GDM1 (cell line): ENCODE data around the gene SFT2D2.
A peak's percentile ranks its signal among the peaks of the same experiment; 100 is the strongest.

Experiments
- DNase-seq: peaks from one replicate; lab custom pipeline; 2025; lab: John Stamatoyannopoulos, UW

Gene SFT2D2

DNA sequence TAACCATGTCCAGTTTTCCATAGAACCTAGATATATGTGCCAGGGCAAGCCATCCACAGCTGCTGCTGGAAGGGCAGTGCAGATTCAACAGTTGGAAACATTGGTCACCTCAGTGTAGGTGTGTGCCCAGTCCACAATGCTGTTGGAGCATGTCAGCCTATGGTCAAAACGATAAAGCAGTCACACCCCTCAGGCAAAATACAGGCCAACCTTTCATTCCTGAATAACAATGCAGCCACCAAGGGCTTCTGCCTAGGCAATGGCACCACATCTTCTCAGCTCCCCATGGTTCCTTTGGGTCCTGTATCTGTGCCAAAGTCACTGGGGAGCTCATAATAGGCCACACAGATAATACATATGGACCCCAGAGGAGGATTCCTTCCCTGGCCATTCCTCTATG, 39.8 kb downstream of the SFT2D2 start:
- no peak for DNase-seq

DNA sequence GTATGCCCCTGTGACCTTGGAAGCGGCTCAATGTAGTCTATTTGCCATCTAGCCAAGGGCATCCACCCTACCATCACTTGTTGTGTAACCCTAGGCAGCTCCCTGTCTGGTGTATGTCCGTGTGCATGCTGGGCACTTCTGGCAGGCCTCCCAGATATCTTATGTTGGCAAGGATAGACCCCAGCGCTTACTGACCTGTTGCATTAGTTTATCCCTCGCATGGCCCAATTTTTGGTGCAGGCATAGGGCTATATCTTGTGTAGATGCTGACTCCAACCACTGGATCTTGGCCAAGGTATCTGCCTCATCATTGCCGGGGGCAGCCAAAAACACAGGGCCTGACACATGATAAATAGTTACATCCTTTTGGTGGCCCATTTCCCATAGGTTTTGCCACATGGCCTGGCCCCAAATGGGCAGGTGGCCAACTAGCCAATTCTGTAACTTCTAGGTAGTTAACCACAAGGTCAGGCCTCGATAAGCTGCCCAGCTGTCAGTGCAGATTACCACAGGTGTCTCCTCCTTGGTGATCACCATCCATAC, 40.9 kb downstream of the SFT2D2 start:
- no peak for DNase-seq

DNA sequence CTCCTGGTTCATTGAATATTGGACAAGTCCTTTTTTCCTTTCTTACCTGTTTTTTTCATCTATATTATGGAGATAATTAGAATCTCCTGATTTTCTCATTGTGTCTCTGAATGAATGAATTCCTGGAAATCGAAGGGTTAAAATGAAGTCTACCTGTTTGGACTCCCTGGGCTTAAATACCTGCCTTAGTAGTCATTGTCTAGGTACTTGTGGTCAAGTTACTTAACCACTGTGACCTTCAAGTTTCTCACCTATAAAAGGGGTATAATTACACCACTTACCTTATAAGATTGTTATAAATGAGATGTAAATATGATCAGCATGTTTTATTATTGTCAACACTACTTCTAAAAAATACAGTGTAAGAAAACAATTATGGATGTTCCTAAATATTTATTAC, 45.8 kb downstream of the SFT2D2 start:
- no peak for DNase-seq

DNA sequence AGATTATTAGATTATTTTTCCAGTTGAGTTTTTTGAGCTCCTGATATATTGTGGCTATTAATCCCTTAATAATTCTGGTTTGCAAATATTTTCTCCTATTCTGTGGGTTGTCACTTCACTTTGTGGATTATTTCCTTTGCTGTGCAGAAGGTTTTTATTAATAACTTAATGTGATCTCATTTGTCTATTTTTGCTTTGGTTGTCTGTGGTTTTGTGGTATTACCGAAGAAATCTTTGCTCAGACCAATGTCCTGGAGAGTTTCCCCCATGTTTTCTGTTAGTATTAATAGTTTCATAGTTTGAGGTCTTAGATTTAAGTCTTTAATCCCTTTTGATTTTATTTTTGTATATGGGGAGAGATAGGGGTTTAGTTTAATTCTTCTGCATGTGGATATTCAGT, 47.8 kb downstream of the SFT2D2 start:
- DNase-seq = no peak

DNA sequence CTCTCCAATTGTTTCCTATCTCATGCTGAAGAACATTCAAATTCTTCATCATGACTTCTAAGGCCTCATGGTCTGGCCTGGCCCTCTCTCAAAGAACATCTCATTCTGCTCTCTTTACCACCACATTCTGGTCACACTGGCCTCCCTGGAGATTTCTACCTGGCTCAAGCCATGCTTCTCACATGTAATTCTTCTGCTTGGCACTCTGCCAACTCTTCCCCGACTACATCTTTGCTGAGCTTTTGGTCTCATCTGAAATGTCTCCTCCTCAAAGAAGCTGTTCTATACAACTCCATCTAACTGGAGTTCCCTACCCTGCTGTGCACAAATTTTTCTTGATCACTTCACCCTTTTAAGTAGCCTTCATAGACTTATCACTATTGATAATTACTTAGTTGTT, 53.4 kb downstream of the SFT2D2 start:
- DNase-seq = no peak

DNA sequence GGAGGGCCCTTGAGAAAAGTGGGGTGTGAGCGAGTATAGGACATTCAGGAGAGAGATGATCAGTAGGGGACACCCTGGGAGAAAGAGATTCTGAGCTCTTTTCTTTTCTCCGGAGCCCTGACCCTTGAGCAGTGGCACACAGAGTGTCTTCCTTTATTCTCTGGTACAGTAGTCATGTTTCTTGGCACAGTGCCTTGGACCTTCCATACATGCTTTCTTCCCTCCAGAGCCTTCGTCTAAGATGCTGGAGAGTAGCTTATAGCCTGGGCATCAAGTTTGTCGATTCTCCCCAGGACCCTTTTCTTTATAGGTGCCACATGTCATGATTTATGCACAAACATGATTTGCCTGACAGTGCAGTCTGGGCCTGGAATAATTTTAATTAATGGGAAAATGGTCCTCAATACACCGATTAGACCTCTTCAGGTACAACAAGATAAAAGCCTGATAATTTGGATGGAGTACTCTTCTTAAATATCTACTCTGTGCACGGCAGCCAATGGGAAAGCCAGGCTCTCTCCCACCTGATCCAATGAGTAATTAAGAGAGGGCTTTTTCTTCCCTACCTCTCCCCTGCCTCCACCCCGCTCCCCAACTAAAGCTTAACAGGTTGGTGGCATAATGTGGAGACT, 54.6 kb downstream of the SFT2D2 start, which contains the start of gene TBX19:
Gene TBX19 (plus strand): TSS at position 582 of the 632 bp plus-strand sequence. CDS start 214 bp downstream, outside the sequence.
- DNase-seq = no peak

DNA sequence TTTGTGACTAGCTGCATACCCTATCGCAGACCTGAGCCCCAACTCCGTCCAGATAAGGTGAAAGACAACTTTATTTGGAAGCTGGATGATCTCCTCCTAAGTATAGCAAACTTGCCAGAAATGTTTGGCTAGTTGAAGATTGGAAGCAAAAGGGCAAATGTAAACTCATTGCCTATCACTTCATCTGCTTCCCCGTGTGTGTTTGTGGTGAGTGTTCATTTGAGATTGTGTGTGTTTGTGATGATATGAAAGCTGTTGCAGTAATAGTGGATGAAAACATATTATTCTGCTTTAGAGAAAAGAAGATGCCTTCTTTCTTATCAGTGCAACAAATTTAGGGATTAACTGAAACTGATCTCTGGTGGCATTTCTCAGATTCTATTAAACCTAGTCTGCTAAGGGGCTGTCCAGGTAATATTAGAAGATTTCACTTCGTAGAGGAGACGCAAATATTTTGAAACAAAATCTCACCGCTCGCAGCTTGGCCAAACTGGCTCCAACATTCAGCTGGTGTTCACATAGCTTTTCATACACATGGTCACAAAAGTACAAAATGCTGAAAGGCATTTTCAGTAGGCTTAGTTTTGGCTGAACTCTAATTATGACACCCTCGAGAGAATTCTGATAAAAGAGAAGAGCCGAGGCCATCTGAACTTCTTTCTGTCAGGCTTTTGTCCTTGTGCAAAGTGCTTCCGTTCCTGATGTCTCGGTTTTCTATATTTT, 56.0 kb downstream of the SFT2D2 start:
- no peak for DNase-seq

DNA sequence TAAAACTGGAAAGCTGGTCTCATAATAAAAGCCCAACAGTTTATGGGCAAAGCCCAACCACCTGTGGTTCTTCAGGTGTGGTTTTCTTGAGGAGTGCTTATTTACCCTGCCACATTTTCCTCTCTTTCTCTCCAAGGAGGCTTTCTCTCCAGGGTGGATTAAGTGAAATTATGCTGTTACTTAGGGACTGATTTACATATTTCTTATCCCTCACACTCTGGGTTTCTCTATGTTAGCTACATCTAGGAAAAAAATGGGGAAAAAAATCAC, 59.7 kb downstream of the SFT2D2 start:
- DNase-seq = no peak

DNA sequence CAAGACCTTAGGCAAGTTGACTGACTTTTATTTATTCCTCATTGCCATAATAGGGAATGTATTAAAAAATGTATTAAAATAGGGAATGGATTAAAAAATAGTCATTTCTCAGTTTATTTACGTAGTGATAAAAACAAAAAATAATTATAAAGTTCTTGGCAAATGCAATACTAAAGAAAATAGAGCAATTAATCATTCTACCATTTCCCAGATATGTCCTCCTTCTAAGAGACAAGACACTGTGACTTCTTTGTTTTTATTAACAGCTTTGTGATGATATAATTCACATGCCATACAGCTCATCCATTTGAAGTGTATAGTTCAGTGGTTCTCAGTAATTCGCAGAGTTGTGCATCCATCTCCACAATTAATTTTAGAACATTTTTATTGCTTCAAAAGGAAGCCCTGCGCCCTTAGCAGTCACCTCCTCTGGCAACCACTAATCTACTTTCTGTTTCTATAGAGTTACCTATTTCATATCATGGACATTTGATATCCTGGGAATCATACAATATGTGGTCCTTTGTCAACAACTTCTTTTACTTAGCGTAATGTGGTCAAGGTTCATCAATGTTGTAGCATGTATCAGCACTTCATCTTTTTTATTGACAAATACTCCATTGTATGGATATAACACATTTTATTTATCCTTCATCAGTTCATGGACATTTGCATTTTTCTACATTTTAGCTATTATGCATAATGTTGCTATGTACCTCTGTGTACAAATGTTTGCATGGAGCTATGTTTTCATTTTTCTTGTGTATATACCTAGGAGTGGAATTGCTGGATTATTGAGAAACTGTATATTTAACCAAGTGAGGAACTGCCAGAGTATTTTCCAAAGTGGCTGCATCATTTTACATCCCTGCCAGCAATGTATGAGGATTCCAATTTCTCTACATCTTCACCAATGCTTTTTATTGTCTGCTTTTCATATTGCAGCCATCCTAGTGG, 60.4 kb downstream of the SFT2D2 start:
- no peak for DNase-seq

DNA sequence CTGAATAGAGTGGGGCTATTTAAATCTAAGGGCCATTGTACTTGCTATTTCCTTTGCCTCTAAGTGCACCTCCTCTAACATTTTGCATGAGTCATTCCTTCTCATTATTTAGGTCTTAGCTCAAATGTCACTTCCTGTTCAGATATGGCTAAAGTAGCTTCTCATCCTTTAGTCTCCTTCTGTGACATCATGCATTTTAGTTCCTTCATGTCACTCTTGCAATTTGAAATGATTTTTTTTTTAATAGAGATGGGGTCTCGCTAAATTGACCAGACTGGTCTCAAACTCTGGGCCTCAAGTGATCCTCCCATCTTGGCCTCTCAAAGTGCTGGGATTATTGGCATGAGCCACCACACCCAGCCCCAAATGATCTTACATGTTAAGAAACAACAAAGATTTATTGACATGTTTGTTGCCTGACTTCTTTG, 61.4 kb downstream of the SFT2D2 start:
- peak; percentile 10 for DNase-seq

DNA sequence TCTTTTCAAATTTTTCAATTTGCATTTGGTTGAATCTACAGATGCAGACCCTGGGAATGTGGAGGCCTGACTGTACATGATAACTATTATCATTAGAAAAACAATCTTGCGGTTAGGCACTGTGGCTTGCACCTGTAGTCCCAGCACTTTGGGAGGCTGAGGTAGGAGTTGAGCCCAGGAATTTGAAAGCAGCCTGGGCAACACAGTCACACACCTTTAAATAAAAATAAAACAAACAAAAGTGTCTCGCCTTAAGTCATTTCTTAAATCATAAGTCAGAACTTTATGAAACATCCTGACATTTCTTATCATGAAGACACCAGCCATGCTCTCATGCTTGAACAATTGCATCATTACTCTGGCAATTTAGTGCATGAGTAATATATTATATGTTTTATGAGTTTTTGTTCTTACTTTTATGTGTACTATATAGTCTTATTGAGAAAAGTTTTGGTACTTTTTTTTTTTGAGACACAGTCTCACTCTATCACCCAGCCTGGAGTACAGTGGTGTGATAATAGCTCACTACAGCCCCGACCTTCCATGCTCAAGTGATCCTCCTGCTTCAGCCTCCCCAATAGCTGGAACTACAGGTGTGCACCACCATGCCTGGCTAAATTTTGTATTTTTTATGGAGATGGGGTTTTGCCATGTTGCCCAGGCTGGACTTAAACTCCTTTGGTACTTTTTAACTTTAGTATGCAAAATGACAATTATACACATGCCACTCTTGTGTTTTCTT, 62.7 kb downstream of the SFT2D2 start:
- DNase-seq = no peak

DNA sequence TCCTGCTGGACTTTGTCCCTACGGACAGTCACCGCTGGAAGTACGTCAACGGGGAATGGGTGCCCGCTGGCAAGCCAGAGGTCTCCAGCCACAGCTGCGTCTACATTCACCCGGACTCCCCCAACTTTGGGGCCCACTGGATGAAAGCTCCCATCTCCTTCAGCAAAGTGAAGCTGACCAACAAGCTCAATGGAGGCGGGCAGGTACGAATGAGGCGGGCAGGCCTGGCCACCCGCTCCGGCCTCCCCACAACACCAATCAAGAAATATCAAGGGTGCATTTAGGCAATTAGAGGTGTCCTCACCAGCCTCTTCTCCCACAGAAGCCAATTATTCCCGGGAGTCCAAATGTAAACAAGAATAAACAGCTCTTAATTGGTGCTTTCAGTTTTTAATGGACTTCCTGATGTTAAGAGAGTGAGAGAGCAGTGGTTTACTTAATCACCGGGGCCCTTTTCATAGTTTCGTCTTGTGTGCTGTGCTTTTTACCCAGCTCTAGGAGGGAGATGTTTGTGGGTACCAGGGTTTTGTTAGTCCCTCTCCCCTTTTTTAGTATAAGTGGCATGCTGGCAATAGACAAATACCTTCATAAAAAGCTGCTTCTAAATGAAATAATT, 65.5 kb downstream of the SFT2D2 start:
- no peak for DNase-seq

DNA sequence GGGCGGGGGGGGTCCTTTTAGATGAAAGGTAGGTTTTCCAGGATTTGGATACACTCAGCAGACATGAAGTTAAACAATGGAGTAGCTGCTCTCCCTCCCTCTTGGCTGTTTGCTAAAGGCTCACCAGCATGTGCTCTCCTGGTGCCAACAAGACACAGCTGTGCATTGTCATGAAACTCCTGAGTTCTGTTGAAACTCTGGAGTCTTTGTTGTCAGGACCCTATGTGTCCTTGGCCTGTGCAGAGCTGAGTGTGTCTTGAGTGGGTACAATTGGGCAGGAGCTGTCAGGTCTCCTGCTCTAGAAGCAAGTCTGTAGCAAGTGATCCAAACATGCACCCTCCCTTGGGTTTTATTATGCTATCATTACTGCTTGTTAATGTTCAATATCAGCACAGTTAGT, 67.6 kb downstream of the SFT2D2 start:
- no peak for DNase-seq

DNA sequence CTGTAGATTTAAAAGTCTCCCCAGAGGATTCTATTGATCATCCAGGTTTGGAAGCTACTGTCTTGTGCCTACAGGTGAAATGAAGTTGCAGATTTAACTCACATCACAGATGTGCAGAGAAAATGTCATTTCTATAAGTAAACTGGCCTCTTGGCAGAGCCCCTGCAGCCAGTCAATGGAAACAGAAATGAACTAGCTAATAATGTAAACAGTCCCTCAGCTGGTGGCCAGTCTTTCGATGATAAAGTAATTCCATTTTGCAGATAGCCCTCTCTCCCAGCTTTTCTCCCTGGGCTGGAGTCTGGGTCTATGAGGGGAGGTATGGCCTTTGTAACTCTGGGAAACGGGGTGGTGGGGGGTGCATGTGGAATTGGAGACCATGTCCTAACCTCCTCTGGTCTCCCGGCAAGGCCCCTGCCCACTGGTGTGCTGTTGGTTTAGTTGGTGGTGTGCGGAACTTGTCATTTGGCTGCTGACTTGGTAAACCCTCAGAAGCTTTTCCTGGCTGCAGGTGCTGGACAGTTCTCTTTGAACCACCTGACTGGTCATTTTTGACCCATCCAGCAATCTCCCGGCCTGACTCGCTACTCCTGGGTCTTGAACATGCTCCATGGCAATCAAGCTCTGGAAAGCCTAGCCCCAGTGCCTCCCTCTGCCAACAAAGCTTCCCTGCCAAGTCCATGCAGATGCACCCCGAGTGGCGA, 69.8 kb downstream of the SFT2D2 start:
- no peak for DNase-seq

DNA sequence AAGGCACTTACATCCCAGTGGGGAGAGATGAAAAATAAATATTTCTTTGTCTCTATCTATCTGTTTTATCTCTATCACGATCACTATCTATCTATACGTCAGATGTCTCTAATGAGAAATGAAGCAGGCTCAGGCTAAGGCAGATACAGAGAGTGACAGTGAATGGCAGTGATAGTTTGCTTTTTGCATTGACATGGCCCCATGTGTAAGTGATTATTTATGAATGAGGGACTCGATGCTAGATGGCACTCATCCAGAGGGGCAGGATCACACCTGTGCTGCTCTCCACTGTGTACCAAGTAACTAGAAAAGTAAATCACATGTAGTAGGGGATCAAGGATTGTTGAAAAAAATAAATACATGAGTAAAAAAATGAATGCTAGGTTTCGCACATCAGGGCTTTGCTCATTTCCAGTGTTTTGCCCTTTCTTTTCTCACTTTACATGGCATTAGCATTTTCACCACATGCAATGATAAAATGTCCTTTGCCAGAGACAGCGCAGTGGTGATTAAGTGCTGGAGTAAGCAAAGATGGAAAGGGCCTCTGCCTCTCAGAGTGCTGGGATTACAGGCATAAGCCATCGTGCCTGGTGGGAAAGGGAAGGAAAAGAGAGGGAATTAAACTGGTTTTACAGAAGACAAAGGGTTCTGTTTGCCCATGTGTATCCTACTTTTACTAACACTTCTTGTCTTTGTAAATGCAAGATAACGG, 71.4 kb downstream of the SFT2D2 start:
- no peak for DNase-seq

DNA sequence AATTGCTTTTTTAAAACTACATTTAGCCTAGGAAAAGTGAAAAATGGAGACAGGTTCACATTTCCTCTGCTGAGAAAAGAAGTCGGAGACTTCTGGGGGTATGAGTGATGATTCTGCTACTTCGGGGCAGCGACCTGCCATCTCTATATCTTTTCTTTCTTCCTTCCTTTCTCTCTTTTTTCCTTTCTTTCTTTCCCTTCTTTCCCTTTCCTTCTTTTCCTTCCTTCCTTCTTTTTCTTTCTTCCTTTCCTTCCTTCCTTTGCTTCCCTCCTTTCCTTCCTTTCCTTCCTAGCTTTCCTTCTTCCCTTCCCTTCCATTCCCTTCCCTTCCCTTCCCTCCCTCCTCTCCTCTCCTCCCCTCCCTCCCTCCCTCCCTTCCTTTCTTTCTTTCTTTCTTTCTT, 72.6 kb downstream of the SFT2D2 start:
- no peak for DNase-seq

DNA sequence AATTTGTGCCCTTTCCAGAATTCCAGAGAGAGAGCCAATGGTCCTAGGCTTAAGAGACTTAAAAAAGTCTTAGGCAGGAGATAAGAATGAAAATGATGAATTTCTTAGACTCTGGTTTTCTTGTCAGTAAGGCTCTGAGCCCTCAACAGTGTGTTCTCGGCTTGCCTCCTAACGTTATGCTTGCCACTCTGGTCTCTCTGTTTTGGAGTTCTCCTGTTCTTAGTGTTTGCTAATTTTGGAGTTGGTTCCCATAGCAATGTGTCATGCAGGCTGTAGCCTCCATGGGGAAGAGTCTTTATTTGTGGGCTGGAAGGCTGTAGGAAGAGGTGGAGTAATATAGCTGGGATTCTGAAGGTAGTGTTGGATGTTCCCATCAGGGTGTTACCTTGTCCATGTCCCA, 74.8 kb downstream of the SFT2D2 start:
- DNase-seq = no peak

DNA sequence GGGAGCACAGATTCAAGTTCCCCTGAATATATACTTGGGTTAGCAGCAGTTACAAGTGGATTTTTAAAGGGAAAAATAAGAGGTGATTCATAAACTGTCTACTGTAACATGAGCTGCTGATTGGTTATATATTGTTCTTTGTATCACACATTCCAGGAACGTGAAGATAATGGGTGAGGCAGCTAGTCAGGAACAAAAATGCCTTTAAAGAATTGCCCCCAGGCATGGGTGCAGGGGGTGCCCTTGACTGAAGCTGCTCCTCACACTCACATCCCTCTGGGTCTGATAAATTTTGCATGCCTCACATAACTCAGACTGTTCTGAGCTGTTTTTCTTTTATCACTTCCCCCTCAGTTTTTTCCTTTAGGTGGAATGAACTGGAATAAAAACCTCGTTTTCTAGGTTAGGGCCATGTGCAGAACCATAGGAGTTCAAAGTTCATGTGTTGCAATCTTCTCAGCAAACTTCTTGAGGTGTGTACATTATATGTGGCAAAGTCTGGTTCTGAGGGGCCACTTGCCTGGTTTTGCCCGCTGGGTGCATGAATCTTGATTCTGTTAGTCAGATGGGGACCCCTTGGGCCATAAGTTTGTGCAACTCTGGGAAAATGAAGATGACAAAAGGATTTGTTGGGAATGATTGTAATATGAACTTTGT, 76.0 kb downstream of the SFT2D2 start:
- DNase-seq = no peak
